Measurements from ENCODE around the gene SEC61G.

The SEC61G gene

GRCh38 chr7:54704851-54705250, 54.2 kb downstream of the SEC61G start:
- in situ Hi-C loops (cut with HindIII; ENCODE audit: low sequenced_read_pairs): no loop called here
- H3K4me3 ChIP-seq (ENCODE audit: low read depth, low read length): no peak overlapping the region
- DNase-seq (ENCODE audit: low read depth, low spot score): no peak
- TF ChIP-seq CTCF (IDR thresholded peaks at IDR 0.05; ENCODE audit: low read depth, low read length): no peak

All from astrocyte of the spinal cord (primary cell).